Psoas muscle (tissue), 8 donors: ENCODE measurements around the gene HSF4. TPM values are rescaled to one million over a fixed set of nuclear protein-coding genes. Genes with fewer than 3 reads are reported as not detected.

Experiments
- ATAC-seq, 4 donors: fragments of 200-7000 bp; cut with Tn5 transposase; one replicate each; pipeline ENCODE4 v1.9.1; 2020; ENCODE audit warnings: moderate library complexity in 3 of 4, mild to moderate bottlenecking in 2 of 4
- DNase-seq, 2 donors: peaks; one replicate each; pipeline ENCODE4 v3.0.0-alpha.2; 2020
- H3K27ac ChIP-seq: fragments of 200-600 bp; one replicate; pipeline ENCODE4 v1.8.0; 2022
- H3K27me3 ChIP-seq, 3 donors: fragments of 200-600 bp in 1 of 3; one replicate each; pipeline versions ENCODE4 v1.6.1 to v1.8.0; 2013 to 2022; ENCODE audit warnings: low read length in 2 of 3, mild to moderate bottlenecking in 2 of 3, moderate library complexity in 1 of 3; ENCODE audit not compliant: insufficient read depth in 3 of 3
- H3K36me3 ChIP-seq, 2 donors: fragments of 200-600 bp in 1 of 2; one replicate each; pipeline versions ENCODE4 v1.6.1 to v1.8.0; 2013 to 2022; ENCODE audit warnings: low read depth in 1 of 2, mild to moderate bottlenecking in 1 of 2, moderate library complexity in 1 of 2; ENCODE audit not compliant: insufficient read depth in 1 of 2
- H3K4me1 ChIP-seq: fragments of 200-600 bp; one replicate; pipeline ENCODE4 v1.8.0; 2022
- H3K4me3 ChIP-seq: fragments of 200-600 bp; one replicate; pipeline ENCODE4 v1.8.0; 2022; ENCODE audit warnings: mild to moderate bottlenecking
- H3K9me3 ChIP-seq: fragments of 200-600 bp; one replicate; pipeline ENCODE4 v1.8.0; 2022
- WGBS, 3 donors: extraction: QIAGEN DNeasy Blood & Tissue Kit; methylation state at CpG; one replicate each; pipeline versions ENCODE4 v1.1.6 to v1.1.7; 2013; 5-methylcytosine and 5-hydroxymethylcytosine counted together
- intact Hi-C, 2 donors: fragments of 100-400 bp; cut with DNase I; formaldehyde crosslinking; loops; one replicate each; pipeline versions ENCODE4 v1.11.0 to v1.14.2; 2022
- polyA plus RNA-seq, 3 donors: library from polyadenylated mRNA; stranded (reverse); fragments of 200-250 nt; gene quantifications; one replicate each; pipeline ENCODE4 v1.2.3, GENCODE V29; 2013
- total RNA-seq, 4 donors: library from RNA; stranded (reverse); fragmentation: NEBNext Ultra II Directional in 2 of 4; extraction: Animal tissue kit (Norgen Biotek cat#: 25700) in 2 of 4; gene quantifications; one replicate each; pipeline versions ENCODE4 v1.2.1 to v1.2.4, GENCODE V29; 2021 to 2023
- TF ChIP-seq, protein P1 (sequence below): fragments of 200-600 bp; IDR thresholded peaks from one replicate; pipeline ENCODE4 v1.8.0; 2022; ENCODE audit warnings: antibody characterized with exemption
- donor health status: healthy with polysubstance abuse.
- donor health status: DM: no; HTN: no; CAD: no; lungs with moderate emphysema.
- donor health status: Bipolar disorder and iron deficiency.
- donor health status: healthy.
- donor health status: DM: yes; HTN: yes; CAD: no.
- donor health status: DM: no; HTN: no; CAD: no.
- donor health status: DM: no; HTN: no; CAD: no.
- donor health status: DM: yes; HTN: yes; CAD: no.

The HSF4 gene
- total and polyA plus RNA-seq, 7 donors: 15.1 to 97.3 (median 47.8) TPM

DNA sequence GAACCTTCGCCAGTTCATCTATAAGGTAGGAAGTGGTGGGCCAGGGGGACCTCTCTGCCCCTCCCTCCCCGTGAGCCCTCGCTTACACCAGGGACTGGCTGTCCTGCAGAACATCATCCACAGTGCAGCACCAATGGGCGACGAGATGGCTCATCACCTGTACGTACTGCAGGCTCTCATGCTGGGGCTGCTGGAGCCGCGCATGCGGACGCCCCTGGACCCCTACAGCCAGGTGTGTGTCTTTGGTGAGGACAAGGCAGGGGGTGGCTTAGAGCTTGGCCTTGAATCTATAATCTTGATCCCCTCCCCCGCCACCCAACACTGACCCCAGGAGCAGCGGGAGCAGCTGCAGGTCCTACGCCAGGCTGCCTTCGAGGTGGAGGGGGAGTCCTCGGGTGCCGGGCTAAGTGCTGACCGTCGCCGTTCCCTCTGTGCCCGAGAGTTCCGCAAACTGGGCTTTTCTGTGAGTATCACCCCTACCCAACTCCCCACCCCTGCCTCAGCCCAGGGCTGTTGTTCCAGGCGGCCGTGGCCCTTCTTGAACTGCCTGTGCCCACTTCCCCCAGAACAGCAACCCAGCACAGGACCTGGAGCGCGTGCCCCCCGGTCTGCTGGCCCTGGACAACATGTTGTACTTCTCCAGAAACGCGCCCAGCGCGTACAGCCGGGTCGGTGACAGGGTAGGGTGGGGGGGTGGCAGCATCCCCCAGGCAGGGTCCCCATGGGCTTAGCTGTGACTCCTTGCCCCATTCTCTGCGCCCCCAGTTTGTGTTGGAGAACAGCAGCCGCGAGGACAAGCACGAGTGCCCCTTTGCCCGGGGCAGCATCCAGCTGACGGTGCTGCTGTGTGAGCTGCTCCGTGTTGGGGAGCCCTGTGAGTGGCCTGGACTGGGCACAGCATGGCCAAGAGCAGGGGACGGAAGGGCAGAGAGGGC lies 37.1 kb downstream of the HSF4 start:
- TF ChIP-seq, protein P1, sequence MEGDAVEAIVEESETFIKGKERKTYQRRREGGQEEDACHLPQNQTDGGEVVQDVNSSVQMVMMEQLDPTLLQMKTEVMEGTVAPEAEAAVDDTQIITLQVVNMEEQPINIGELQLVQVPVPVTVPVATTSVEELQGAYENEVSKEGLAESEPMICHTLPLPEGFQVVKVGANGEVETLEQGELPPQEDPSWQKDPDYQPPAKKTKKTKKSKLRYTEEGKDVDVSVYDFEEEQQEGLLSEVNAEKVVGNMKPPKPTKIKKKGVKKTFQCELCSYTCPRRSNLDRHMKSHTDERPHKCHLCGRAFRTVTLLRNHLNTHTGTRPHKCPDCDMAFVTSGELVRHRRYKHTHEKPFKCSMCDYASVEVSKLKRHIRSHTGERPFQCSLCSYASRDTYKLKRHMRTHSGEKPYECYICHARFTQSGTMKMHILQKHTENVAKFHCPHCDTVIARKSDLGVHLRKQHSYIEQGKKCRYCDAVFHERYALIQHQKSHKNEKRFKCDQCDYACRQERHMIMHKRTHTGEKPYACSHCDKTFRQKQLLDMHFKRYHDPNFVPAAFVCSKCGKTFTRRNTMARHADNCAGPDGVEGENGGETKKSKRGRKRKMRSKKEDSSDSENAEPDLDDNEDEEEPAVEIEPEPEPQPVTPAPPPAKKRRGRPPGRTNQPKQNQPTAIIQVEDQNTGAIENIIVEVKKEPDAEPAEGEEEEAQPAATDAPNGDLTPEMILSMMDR: no peak
- intact Hi-C loops: no loop called here

DNA sequence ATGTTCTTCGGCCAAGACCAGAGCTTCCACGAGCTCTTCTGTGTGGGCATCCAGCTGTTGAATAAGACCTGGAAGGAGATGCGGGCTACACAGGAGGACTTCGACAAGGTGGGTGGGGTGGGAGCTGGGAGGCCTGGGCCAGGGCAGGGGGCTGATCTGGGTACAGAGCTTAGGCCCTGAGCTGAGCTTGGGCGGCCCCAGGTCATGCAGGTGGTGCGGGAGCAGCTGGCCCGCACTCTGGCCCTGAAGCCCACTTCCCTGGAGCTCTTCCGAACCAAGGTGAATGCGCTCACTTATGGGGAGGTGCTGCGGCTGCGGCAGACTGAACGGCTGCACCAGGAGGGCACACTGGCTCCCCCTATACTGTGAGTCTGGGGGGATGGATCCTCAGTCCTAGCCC lies 37.9 kb downstream of the HSF4 start:
- intact Hi-C loops: no loop called here
- Histone ChIP-seq H3K27me3 (no peaks in the 10 kb centered on the region), H3K27ac (no peak overlapping the region), H3K4me3 (no peak overlapping the region), H3K36me3 (peaks cover 10 to 39% of the 10 kb centered on the region in 2 donors), H3K9me3 (no peaks in the 10 kb centered on the region), H3K4me1 (peaks cover 11% of the 10 kb centered on the region)
- ATAC-seq: no peak
- TF ChIP-seq, protein P1: no peak
- no peak for DNase-seq
- 93 to 96% (median 94%) methylated on average over 10 to 12 of the region's 12 CpGs for WGBS, 3 donors

More for the DNA sequence above, 37.1 kb downstream of the HSF4 start:
- WGBS, 3 donors: 91 to 94% (median 93%) methylated on average over 40 of the region's 40 CpGs
- H3K4me3 ChIP-seq: no peak overlapping the region
- H3K4me1 ChIP-seq: peaks cover 4% of the 10 kb centered on the region
- H3K27ac ChIP-seq: no peak overlapping the region
- no peaks in the 10 kb centered on the region for H3K27me3 ChIP-seq
- peaks cover 10 to 46% of the 10 kb centered on the region in 2 donors for H3K36me3 ChIP-seq
- H3K9me3 ChIP-seq: no peaks in the 10 kb centered on the region
- ATAC-seq: no peak
- DNase-seq: no peak

DNA sequence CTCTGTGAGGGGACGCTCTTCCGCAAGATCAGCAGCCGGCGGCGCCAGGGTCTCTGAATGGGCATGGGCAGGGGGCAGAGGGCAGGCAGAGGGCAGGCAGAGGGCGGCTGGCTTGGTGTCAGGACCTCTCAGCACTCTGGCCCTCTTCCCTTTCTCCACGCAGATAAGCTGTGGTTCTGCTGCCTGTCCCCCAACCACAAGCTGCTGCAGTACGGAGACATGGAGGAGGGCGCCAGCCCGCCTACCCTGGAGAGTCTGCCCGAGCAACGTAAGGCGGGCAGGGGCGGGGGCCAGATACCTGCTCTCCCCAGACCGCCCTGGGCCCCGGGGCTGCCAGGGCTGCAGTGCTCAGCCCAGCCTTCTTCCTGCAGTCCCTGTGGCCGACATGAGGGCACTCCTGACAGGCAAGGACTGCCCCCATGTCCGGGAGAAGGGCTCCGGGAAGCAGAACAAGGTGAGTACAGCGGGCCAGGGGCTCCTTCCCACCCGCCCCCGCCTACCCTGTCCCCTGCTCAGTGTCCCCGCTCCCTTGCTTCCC lies 38.5 kb downstream of the HSF4 start:
- intact Hi-C loops: no loop called here
- DNase-seq (no peak), ATAC-seq (no peak)
- TF ChIP-seq, protein P1: no peak
- no peak overlapping the region for H3K4me3 ChIP-seq
- H3K27ac ChIP-seq: no peak overlapping the region
- peaks cover 16% of the 10 kb centered on the region for H3K4me1 ChIP-seq
- H3K27me3 ChIP-seq: no peaks in the 10 kb centered on the region
- peaks cover 8 to 33% of the 10 kb centered on the region in 2 donors for H3K36me3 ChIP-seq
- H3K9me3 ChIP-seq: no peaks in the 10 kb centered on the region
- WGBS, 3 donors: 90 to 95% (median 95%) methylated on average over 22 to 23 of the region's 23 CpGs

DNA sequence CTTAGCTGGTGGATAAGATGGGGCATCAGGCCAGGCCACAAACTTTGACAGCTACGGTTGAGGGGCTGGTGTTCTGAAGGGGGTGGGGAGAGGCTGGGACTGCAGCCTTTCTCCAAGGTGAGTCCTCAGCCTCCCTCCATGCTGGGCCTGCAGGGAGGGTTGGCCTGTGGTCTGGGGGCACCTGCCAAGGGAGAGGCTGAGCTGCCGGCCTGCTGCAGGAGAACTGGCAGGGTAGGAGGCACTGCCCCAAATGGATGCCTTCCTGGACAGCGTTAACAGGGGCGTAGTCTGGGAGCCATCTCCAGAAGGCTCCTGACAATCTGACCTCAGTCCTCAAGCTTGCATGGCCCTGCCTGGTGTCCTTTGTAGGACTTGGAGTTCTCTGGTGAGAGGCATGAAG lies 39.5 kb downstream of the HSF4 start:
- Histone ChIP-seq H3K36me3 (peaks cover 5 to 31% of the 10 kb centered on the region in 2 donors), H3K4me3 (no peak overlapping the region), H3K27ac (no peak overlapping the region), H3K9me3 (no peaks in the 10 kb centered on the region), H3K4me1 (peaks cover 16% of the 10 kb centered on the region), H3K27me3 (no peaks in the 10 kb centered on the region)
- WGBS, 3 donors: 63 to 76% (median 64%) methylated on average over 4 of the region's 4 CpGs
- intact Hi-C loops: no loop called here
- ATAC-seq: no peak
- DNase-seq: no peak
- TF ChIP-seq, protein P1: no peak
